ENCODE data around the gene ULBP1.

- TF ChIP-seq, protein P1, sequence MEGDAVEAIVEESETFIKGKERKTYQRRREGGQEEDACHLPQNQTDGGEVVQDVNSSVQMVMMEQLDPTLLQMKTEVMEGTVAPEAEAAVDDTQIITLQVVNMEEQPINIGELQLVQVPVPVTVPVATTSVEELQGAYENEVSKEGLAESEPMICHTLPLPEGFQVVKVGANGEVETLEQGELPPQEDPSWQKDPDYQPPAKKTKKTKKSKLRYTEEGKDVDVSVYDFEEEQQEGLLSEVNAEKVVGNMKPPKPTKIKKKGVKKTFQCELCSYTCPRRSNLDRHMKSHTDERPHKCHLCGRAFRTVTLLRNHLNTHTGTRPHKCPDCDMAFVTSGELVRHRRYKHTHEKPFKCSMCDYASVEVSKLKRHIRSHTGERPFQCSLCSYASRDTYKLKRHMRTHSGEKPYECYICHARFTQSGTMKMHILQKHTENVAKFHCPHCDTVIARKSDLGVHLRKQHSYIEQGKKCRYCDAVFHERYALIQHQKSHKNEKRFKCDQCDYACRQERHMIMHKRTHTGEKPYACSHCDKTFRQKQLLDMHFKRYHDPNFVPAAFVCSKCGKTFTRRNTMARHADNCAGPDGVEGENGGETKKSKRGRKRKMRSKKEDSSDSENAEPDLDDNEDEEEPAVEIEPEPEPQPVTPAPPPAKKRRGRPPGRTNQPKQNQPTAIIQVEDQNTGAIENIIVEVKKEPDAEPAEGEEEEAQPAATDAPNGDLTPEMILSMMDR (IDR thresholded peaks at IDR 0.05), result no peak
- no peak for TF ChIP-seq POLR2A (IDR thresholded peaks at IDR 0.05)
- TF ChIP-seq POLR2AphosphoS5 (IDR thresholded peaks at IDR 0.05), result no peak
- TF ChIP-seq EP300 (IDR thresholded peaks at IDR 0.05), result no peak
These were observed 27.0 kb upstream of the ULBP1 start for GRCh38 chr6:149936743-149937142.
